Smooth muscle cell (in vitro differentiated cells): Measurements from ENCODE around the gene PRKCE. TPM values are rescaled to one million over a fixed set of nuclear protein-coding genes. Genes with fewer than 3 reads are reported as not detected.

ENCODE experiments used
- DNase-seq: peaks from one replicate; lab custom pipeline; 2025; ENCODE audit not compliant: unreplicated experiment; lab: John Stamatoyannopoulos, UW
- H2AFZ ChIP-seq: fragments of 200-600 bp; sonication (generic); 2 replicates; pipeline ENCODE4 v1.6.0; 2016; ENCODE audit warnings: antibody characterized with exemption, low read depth, mild to moderate bottlenecking
- H3F3A ChIP-seq: fragments of 200-600 bp; sonication (generic); 2 replicates; pipeline ENCODE4 v1.6.0; 2017; ENCODE audit warnings: antibody characterized with exemption, low read depth
- H3K27ac ChIP-seq: fragments of 200-600 bp; sonication (generic); 2 replicates; pipeline ENCODE4 v1.5.1; 2016; ENCODE audit warnings: low read depth, mild to moderate bottlenecking
- H3K27me3 ChIP-seq: fragments of 200-600 bp; sonication (generic); 2 replicates; pipeline ENCODE4 v1.6.1; 2016; ENCODE audit warnings: low read depth, mild to moderate bottlenecking
- H3K36me3 ChIP-seq: fragments of 200-600 bp; sonication (generic); 2 replicates; pipeline ENCODE4 v1.5.1; 2016; ENCODE audit warnings: low read depth
- H3K4me1 ChIP-seq: fragments of 200-600 bp; sonication (generic); 2 replicates; pipeline ENCODE4 v1.5.1; 2016; ENCODE audit warnings: low read depth
- H3K4me2 ChIP-seq: fragments of 200-600 bp; sonication (generic); 2 replicates; pipeline ENCODE4 v1.6.0; 2016; ENCODE audit warnings: mild to moderate bottlenecking
- H3K4me3 ChIP-seq: fragments of 200-600 bp; sonication (generic); 2 replicates; pipeline ENCODE4 v1.5.1; 2016; ENCODE audit warnings: mild to moderate bottlenecking
- H3K79me2 ChIP-seq: fragments of 200-600 bp; sonication (generic); 2 replicates; pipeline ENCODE4 v1.6.0; 2016; ENCODE audit warnings: low read depth, mild to moderate bottlenecking
- H3K9ac ChIP-seq: fragments of 200-600 bp; sonication (generic); 2 replicates; pipeline ENCODE4 v1.6.0; 2016; ENCODE audit warnings: low read depth
- H3K9me3 ChIP-seq: fragments of 200-600 bp; sonication (generic); replicated peaks from 2 replicates; pipeline ENCODE4 v1.5.1; 2016; ENCODE audit warnings: low read depth
- H4K20me1 ChIP-seq: fragments of 200-600 bp; sonication (generic); 2 replicates; pipeline ENCODE4 v1.6.0; 2016; ENCODE audit warnings: low read depth
- WGBS: methylation state at CpG from one replicate; pipeline ENCODE4 v1.1.7; 2016; ENCODE audit warnings: low lambda C conversion rate; 5-methylcytosine and 5-hydroxymethylcytosine counted together
- polyA plus RNA-seq: library from polyadenylated mRNA; unstranded; fragments of >200 nt; fragmentation: Nextera tagmentation; extraction: Ambion mirVana; gene quantifications from 2 replicates; pipeline ENCODE4 v1.2.1, GENCODE V29; 2016
- total RNA-seq: library from RNA; depleted of rRNA; stranded (reverse); fragments of >200 nt; gene quantifications from 2 replicates; pipeline ENCODE4 v1.2.3, GENCODE V29; 2014
- TF ChIP-seq, protein P1 (sequence below): fragments of 200-600 bp; sonication (generic); IDR thresholded peaks from 2 replicates; pipeline ENCODE4 v1.5.1; 2017; ENCODE audit warnings: borderline replicate concordance, mild to moderate bottlenecking, antibody characterized with exemption; ENCODE audit not compliant: insufficient read depth, poor library complexity, severe bottlenecking

Gene PRKCE
- total and polyA plus RNA-seq, 2 experiments from 2014 or later, result 20.6 to 29.1 TPM

- Histone ChIP-seq H3K36me3 (no peaks in the 10 kb centered on the region), H3K9ac (no peak overlapping the region), H2AFZ (no peak overlapping the region), H3K27me3 (no peaks in the 10 kb centered on the region), H3K27ac (no peak overlapping the region), H3K9me3 (no peaks in the 10 kb centered on the region), H4K20me1 (peaks cover 63% of the 10 kb centered on the region), H3K4me2 (no peak overlapping the region), H3K79me2 (peaks cover 15% of the 10 kb centered on the region), H3K4me1 (no peaks in the 10 kb centered on the region), H3K4me3 (no peak overlapping the region), H3F3A (no peaks in the 10 kb centered on the region)
- TF ChIP-seq, protein P1, sequence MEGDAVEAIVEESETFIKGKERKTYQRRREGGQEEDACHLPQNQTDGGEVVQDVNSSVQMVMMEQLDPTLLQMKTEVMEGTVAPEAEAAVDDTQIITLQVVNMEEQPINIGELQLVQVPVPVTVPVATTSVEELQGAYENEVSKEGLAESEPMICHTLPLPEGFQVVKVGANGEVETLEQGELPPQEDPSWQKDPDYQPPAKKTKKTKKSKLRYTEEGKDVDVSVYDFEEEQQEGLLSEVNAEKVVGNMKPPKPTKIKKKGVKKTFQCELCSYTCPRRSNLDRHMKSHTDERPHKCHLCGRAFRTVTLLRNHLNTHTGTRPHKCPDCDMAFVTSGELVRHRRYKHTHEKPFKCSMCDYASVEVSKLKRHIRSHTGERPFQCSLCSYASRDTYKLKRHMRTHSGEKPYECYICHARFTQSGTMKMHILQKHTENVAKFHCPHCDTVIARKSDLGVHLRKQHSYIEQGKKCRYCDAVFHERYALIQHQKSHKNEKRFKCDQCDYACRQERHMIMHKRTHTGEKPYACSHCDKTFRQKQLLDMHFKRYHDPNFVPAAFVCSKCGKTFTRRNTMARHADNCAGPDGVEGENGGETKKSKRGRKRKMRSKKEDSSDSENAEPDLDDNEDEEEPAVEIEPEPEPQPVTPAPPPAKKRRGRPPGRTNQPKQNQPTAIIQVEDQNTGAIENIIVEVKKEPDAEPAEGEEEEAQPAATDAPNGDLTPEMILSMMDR, result no peak
- 68% methylated on average over 11 of the region's 11 CpGs for WGBS
- DNase-seq, result no peak
These were observed 200.3 kb downstream of the PRKCE start for GRCh38 chr2:45851576-45852304.

DNA sequence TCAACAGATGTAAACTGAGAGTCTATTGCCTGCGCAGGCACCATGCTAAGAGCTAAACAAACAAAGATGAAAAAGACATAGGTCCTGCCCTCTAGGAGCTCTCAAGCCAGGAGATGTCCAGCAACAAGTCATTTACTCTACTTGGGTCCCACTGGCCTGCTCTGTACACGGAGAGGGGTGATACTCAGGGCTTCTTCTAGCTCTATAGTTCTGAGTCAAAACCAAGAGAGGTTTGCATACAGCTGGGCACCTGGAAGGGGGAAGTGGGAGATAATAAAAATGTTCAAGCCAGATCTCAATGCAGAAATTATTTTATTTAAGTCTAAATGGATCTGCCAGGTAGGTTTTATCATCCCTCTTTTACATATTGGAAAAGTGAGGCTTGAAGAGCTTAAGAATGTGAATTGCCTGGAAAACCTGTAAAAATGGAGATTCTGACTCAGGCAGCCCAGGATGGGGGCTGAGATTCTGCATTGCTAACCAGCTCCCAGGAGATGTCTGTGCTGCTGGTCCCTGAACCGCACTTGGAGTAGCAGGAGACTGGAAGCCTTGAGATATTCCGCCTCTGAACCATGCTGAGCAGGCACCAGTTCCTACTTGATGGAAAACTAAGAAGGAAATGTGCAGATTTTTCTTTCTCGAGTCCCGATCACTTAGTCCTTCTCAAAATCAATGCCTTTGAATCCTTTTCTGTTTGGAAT, 201.1 kb downstream of the PRKCE start:
- Histone ChIP-seq H3K27me3 (no peaks in the 10 kb centered on the region), H3K79me2 (peaks cover 20% of the 10 kb centered on the region), H3K36me3 (no peaks in the 10 kb centered on the region), H4K20me1 (peaks cover 63% of the 10 kb centered on the region), H3K4me2 (no peak overlapping the region), H3K9ac (no peak overlapping the region), H3K4me3 (no peak overlapping the region), H3K27ac (no peak overlapping the region), H2AFZ (no peak overlapping the region), H3K4me1 (no peaks in the 10 kb centered on the region), H3F3A (no peaks in the 10 kb centered on the region), H3K9me3 (no peaks in the 10 kb centered on the region)
- TF ChIP-seq, protein P1, result no peak
- no peak for DNase-seq
- 77% methylated on average over 6 of the region's 6 CpGs for WGBS

DNA sequence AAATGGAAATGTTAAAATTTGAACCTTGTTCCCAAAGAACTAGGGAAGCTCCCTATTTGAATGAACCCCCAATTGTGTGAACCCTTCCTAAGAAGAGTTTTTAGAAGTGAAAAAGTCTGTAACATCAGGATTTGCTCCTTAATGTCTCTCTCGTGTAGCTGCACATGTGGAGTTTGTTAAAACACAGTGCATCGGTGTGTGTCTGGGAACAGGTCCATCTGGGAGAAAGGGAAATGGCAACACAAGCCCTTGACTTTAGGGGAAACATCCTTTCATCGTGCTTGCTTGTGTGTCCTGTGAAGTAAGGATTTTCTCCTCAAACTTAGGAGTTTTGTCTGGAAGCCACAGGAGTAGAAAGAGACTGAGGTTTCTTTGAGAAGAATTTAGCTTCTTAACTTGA, 203.9 kb downstream of the PRKCE start:
- Histone ChIP-seq H3K9ac (no peak overlapping the region), H3K27ac (no peak overlapping the region), H2AFZ (no peak overlapping the region), H3K4me2 (no peak overlapping the region), H3K9me3 (no peaks in the 10 kb centered on the region), H3F3A (no peaks in the 10 kb centered on the region), H3K36me3 (no peaks in the 10 kb centered on the region), H3K4me3 (no peak overlapping the region), H4K20me1 (peaks cover 77% of the 10 kb centered on the region), H3K79me2 (peaks cover 31% of the 10 kb centered on the region), H3K27me3 (no peaks in the 10 kb centered on the region), H3K4me1 (no peaks in the 10 kb centered on the region)
- WGBS, result 66% methylated on average over 3 of the region's 3 CpGs
- TF ChIP-seq, protein P1, result no peak
- DNase-seq, result no peak
